ENCODE measurements around the gene TSPAN2.
A peak's percentile ranks its signal among the peaks of the same experiment; 100 is the strongest.

Gene TSPAN2

DNA sequence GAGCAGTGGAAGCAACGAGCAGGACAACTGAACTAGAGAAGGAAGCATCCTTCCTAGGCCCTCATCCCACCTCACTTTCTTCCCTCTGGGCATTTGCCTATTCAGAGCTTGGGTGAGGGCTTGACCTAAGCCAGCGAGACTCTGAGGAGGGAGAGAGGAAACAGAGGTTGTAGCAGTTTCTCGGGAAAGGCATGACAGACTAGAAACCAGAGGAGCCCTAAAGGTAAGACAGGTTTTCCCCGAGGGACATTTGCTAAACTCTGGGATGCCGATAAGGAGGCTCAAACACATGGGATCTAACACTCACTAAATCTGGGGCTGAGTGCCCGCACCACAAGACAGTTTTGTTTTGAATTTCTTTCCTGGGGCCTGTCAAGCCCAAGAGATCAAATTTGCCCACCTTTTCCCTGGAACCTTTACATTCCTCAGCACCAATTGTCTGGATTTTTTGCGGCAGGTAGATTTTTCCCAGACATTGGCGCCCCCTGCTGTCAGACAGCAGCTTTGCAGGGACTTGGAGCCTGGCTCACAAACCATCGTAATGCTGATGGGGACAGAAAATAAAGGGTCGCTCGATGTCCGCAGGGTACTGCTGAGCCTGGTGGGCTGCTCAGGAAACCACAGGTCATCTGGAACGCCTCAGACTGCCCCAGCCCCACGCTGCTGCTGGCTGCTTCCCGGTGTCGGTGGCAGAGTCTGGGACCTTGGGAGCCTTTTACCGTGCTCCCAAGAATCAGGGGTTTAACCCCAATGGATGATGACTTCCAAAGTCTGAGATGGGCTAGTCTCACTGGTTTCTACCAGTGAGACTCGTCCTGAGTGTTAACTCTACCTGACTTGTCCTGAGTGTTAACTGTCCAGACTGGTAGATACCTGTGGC lies 23.4 kb upstream of the TSPAN2 start:
- H3K4me1 ChIP-seq (ENCODE audit: low read length): no peaks in the 10 kb centered on the region
- H3K27ac ChIP-seq (ENCODE audit: low read length): no peak overlapping the region
- H3K27me3 ChIP-seq (ENCODE audit: low read depth, low read length): no peaks in the 10 kb centered on the region
- H3K4me2 ChIP-seq (ENCODE audit: low read length): no peak overlapping the region
- H3K9me3 ChIP-seq (ENCODE audit: insufficient read depth, low read length): no peaks in the 10 kb centered on the region
- no peaks in the 10 kb centered on the region for H3K79me2 ChIP-seq (ENCODE audit: low read length)
- H3K4me3 ChIP-seq (ENCODE audit: low read length): no peak overlapping the region
- H2AFZ ChIP-seq (ENCODE audit: low read depth, low read length): no peak overlapping the region
- H3K36me3 ChIP-seq (replicated peaks; ENCODE audit: low read depth, low read length): no peaks in the 10 kb centered on the region
- H3K9ac ChIP-seq (ENCODE audit: low read length): no peak overlapping the region
- TF ChIP-seq EZH2phosphoT487 (IDR thresholded peaks at IDR 0.05; ENCODE audit: low read depth): no peak
- TF ChIP-seq, protein P1, sequence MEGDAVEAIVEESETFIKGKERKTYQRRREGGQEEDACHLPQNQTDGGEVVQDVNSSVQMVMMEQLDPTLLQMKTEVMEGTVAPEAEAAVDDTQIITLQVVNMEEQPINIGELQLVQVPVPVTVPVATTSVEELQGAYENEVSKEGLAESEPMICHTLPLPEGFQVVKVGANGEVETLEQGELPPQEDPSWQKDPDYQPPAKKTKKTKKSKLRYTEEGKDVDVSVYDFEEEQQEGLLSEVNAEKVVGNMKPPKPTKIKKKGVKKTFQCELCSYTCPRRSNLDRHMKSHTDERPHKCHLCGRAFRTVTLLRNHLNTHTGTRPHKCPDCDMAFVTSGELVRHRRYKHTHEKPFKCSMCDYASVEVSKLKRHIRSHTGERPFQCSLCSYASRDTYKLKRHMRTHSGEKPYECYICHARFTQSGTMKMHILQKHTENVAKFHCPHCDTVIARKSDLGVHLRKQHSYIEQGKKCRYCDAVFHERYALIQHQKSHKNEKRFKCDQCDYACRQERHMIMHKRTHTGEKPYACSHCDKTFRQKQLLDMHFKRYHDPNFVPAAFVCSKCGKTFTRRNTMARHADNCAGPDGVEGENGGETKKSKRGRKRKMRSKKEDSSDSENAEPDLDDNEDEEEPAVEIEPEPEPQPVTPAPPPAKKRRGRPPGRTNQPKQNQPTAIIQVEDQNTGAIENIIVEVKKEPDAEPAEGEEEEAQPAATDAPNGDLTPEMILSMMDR (IDR thresholded peaks at IDR 0.05; ENCODE audit: low read depth, low read length): peak; percentile 81
- H4K20me1 ChIP-seq (ENCODE audit: insufficient read depth, low read length): no peaks in the 10 kb centered on the region

DNA sequence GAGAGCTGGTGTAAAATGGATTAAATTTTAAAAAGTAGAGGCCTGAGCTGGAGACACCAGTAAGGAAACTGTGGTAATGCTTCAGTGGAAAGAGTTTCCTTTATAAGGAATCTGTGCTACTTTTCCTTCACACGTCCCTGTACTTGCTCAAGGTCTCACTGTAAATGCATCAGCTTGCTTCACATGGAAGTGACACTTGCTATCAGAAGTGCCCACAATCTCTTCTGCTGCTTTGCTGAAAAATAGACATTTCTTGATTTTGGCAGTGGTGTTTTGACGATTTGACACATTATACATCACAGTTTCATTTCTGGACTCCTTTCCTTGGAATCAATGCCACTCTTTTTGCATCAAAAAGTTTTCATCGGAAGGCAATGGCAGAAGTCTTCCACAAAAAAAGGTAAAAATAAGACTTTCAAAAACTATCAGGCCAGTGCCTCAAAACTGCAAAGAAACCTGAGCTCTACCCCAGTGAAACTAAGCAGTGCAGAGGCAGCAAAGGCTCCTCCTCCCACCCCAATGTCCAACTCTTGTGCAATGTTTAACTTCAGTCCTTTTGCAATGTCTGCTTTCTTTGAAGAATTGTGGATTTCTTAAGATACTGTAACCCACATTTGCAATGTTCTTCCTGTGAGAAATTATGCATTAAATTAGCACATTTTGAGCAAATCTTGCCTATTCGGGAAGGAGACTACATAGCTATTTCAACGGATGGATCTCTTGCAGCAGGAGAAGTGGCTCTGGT lies 18.4 kb upstream of the TSPAN2 start:
- no peak overlapping the region for H3K4me2 ChIP-seq (ENCODE audit: low read length)
- H3K4me1 ChIP-seq (ENCODE audit: low read length): no peaks in the 10 kb centered on the region
- no peaks in the 10 kb centered on the region for H3K36me3 ChIP-seq (replicated peaks; ENCODE audit: low read depth, low read length)
- H3K4me3 ChIP-seq (ENCODE audit: low read length): no peak overlapping the region
- TF ChIP-seq, protein P1 (IDR thresholded peaks at IDR 0.05; ENCODE audit: low read depth, low read length): no peak
- TF ChIP-seq EZH2phosphoT487 (IDR thresholded peaks at IDR 0.05; ENCODE audit: low read depth): no peak
- H3K79me2 ChIP-seq (ENCODE audit: low read length): no peaks in the 10 kb centered on the region
- no peak overlapping the region for H3K27ac ChIP-seq (ENCODE audit: low read length)
- H3K9ac ChIP-seq (ENCODE audit: low read length): no peak overlapping the region
- no peaks in the 10 kb centered on the region for H3K9me3 ChIP-seq (ENCODE audit: insufficient read depth, low read length)
- H3K27me3 ChIP-seq (ENCODE audit: low read depth, low read length): no peaks in the 10 kb centered on the region
- H4K20me1 ChIP-seq (ENCODE audit: insufficient read depth, low read length): no peaks in the 10 kb centered on the region
- H2AFZ ChIP-seq (ENCODE audit: low read depth, low read length): no peak overlapping the region

DNA sequence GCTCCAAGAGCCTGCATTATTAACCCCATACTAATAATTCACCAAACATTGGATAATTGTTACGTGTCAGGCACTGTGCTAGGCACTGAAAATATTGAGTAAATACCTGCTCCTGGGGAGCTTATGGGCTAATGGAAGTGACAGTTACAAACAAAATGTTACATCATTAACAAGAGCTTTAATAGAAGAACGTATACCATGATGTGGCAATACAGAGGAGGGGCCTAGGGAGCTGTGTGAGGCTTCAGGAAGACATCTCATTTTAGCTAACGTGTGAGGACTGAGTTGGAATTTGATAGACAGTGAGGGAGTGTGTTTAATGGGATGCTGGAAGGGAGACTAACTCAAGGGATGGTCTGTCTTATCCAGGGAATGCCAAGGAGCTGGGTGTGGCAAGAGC lies 16.5 kb upstream of the TSPAN2 start:
- H3K27me3 ChIP-seq (ENCODE audit: low read depth, low read length): no peaks in the 10 kb centered on the region
- H3K4me3 ChIP-seq (ENCODE audit: low read length): no peak overlapping the region
- H4K20me1 ChIP-seq (ENCODE audit: insufficient read depth, low read length): no peaks in the 10 kb centered on the region
- H3K36me3 ChIP-seq (replicated peaks; ENCODE audit: low read depth, low read length): no peaks in the 10 kb centered on the region
- no peaks in the 10 kb centered on the region for H3K79me2 ChIP-seq (ENCODE audit: low read length)
- no peak overlapping the region for H3K27ac ChIP-seq (ENCODE audit: low read length)
- no peaks in the 10 kb centered on the region for H3K4me1 ChIP-seq (ENCODE audit: low read length)
- H3K4me2 ChIP-seq (ENCODE audit: low read length): no peak overlapping the region
- no peaks in the 10 kb centered on the region for H3K9me3 ChIP-seq (ENCODE audit: insufficient read depth, low read length)
- TF ChIP-seq, protein P1 (IDR thresholded peaks at IDR 0.05; ENCODE audit: low read depth, low read length): no peak
- no peak for TF ChIP-seq EZH2phosphoT487 (IDR thresholded peaks at IDR 0.05; ENCODE audit: low read depth)
- no peak overlapping the region for H3K9ac ChIP-seq (ENCODE audit: low read length)
- no peak overlapping the region for H2AFZ ChIP-seq (ENCODE audit: low read depth, low read length)

DNA sequence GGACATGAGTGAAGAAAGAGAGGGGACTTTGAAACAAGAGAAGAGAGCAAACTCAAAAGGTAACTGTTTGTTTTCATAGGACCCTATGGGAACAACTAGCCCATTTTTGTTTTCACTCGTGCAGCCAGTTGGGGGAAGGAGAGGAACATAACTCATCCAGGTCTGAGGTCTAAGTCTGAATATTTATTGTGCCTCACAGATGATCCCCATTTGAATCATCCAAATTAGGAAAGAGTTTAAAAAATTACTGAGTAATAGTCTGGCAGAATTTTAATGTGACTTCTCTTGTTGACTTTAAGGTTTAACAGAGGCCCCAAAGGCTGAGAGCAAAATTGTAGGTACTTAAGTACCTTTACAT lies 10.4 kb upstream of the TSPAN2 start:
- H3K9me3 ChIP-seq (ENCODE audit: insufficient read depth, low read length): no peaks in the 10 kb centered on the region
- H3K27me3 ChIP-seq (ENCODE audit: low read depth, low read length): peaks cover 9% of the 10 kb centered on the region
- peak overlapping the region; percentile 98 for H3K4me2 ChIP-seq (ENCODE audit: low read length)
- peak overlapping the region; percentile 61 for H3K27ac ChIP-seq (ENCODE audit: low read length)
- H3K9ac ChIP-seq (ENCODE audit: low read length): peak overlapping the region; percentile 56; the same call in 1 of the 2 replicates
- H4K20me1 ChIP-seq (ENCODE audit: insufficient read depth, low read length): no peaks in the 10 kb centered on the region
- no peak for TF ChIP-seq EZH2phosphoT487 (IDR thresholded peaks at IDR 0.05; ENCODE audit: low read depth)
- TF ChIP-seq, protein P1 (IDR thresholded peaks at IDR 0.05; ENCODE audit: low read depth, low read length): no peak
- H3K4me1 ChIP-seq (ENCODE audit: low read length): peaks cover 18% of the 10 kb centered on the region
- no peaks in the 10 kb centered on the region for H3K79me2 ChIP-seq (ENCODE audit: low read length)
- H3K36me3 ChIP-seq (replicated peaks; ENCODE audit: low read depth, low read length): no peaks in the 10 kb centered on the region
- H3K4me3 ChIP-seq (ENCODE audit: low read length): peak overlapping the region; percentile 81
- peak overlapping the region; percentile 34; the same call in 1 of the 2 replicates for H2AFZ ChIP-seq (ENCODE audit: low read depth, low read length)

All from OCI-LY3 (cell line).